OCI-LY7 (cell line): ENCODE data around the gene UBE2Q2. TPM values are rescaled to one million over a fixed set of nuclear protein-coding genes. Genes with fewer than 3 reads are reported as not detected.

ENCODE experiments used
- BruUV-seq: library from RNA; stranded (reverse); fragments of 400-500 nt; replicated peaks from 2 replicates; lab custom pipeline; 2021; lab: Mats Ljungman, UMichigan
- CTCF ChIA-PET: fragments of 300-600 bp; sonication (Branson Sonifier 250); formaldehyde crosslinking; loops from one replicate; lab custom pipeline; 2022; ENCODE audit warnings: antibody characterized with exemption; ENCODE audit not compliant: unreplicated experiment; lab: Charles Lee
- POLR2A ChIA-PET: fragments of 300-600 bp; sonication (Branson Sonifier 250); formaldehyde crosslinking; loops from one replicate; lab custom pipeline; 2022; ENCODE audit warnings: antibody characterized with exemption; lab: Charles Lee
- DNase-seq: peaks from one replicate; pipeline ENCODE4 v3.0.0-alpha.2; 2015; ENCODE audit warnings: low spot score
- H2AFZ ChIP-seq: fragments of 200-600 bp; sonication (generic), shearing (Covaris generic); 2 replicates; pipeline ENCODE4 v1.6.1; 2014; ENCODE audit warnings: mild to moderate bottlenecking, antibody characterized with exemption, low read length, moderate library complexity
- H3K27ac ChIP-seq: fragments of 200-600 bp; sonication (generic); 2 replicates; pipeline ENCODE4 v1.5.1; 2014; ENCODE audit warnings: mixed run types, low read depth, mild to moderate bottlenecking, moderate library complexity, low read length, inconsistent platforms; ENCODE audit not compliant: poor library complexity, severe bottlenecking
- H3K36me3 ChIP-seq: fragments of 200-600 bp; sonication (generic); 2 replicates; pipeline ENCODE4 v1.6.1; 2014; ENCODE audit warnings: mild to moderate bottlenecking, antibody characterized with exemption, low read length, moderate library complexity, mixed read lengths; ENCODE audit not compliant: insufficient read depth
- H3K4me1 ChIP-seq: fragments of 200-600 bp; sonication (generic); 2 replicates; pipeline ENCODE4 v1.5.1; 2014; ENCODE audit warnings: mild to moderate bottlenecking, low read length; ENCODE audit not compliant: insufficient read depth, poor library complexity, severe bottlenecking
- H3K4me2 ChIP-seq: fragments of 200-600 bp; sonication (generic); 2 replicates; pipeline ENCODE4 v1.6.1; 2014; ENCODE audit warnings: mild to moderate bottlenecking, low read length
- H3K4me3 ChIP-seq: fragments of 200-600 bp; sonication (generic); 2 replicates; pipeline ENCODE4 v1.5.1; 2014; ENCODE audit warnings: mild to moderate bottlenecking, low read depth, low read length; ENCODE audit not compliant: poor library complexity, severe bottlenecking
- H3K79me2 ChIP-seq: fragments of 200-600 bp; sonication (generic); 2 replicates; pipeline ENCODE4 v1.6.1; 2016; ENCODE audit warnings: low read depth, mild to moderate bottlenecking, low read length, moderate library complexity, mixed read lengths; ENCODE audit not compliant: insufficient read depth
- H3K9me2 ChIP-seq: fragments of 200-600 bp; sonication (generic); 2 replicates; pipeline ENCODE4 v1.6.1; 2016; ENCODE audit warnings: mild to moderate bottlenecking, low read length, mixed read lengths; ENCODE audit not compliant: insufficient read depth
- H3K9me3 ChIP-seq: fragments of 200-600 bp; sonication (generic); 2 replicates; pipeline ENCODE4 v1.6.1; 2014; ENCODE audit warnings: mild to moderate bottlenecking, mixed run types, low read length, mixed read lengths
- H4K20me1 ChIP-seq: fragments of 200-600 bp; sonication (generic); 2 replicates; pipeline ENCODE4 v1.6.1; 2014; ENCODE audit warnings: mild to moderate bottlenecking, antibody characterized with exemption, low read length, moderate library complexity, mixed read lengths; ENCODE audit not compliant: insufficient read depth
- EZH2phosphoT487 ChIP-seq: fragments of 200-600 bp; sonication (generic); IDR thresholded peaks from 2 replicates; pipeline ENCODE4 v1.6.1; 2018; ENCODE audit warnings: low read depth, borderline replicate concordance, mild to moderate bottlenecking, mixed run types, antibody characterized with exemption, low read length, moderate library complexity, mixed read lengths
- intact Hi-C: fragments of 100-400 bp; cut with micrococcal nuclease; formaldehyde crosslinking; loops from one replicate; pipeline ENCODE4 v1.10.0; 2022; ENCODE audit not compliant: unreplicated experiment
- total RNA-seq, 2 experiments: library from RNA; depleted of rRNA in 1 of 2; stranded (reverse); fragments of >200 nt in 1 of 2; shearing (Covaris generic) in 1 of 2; gene quantifications; 2 replicates each; pipeline ENCODE4 v1.2.3, GENCODE V29; 2014 to 2022
- TF ChIP-seq, protein P1 (sequence below): fragments of 200-600 bp; sonication (generic); conservative IDR thresholded peaks from 2 replicates; pipeline ENCODE4 v1.5.1; 2014; ENCODE audit warnings: mild to moderate bottlenecking, antibody characterized with exemption, low read length, moderate library complexity, mixed read lengths

The UBE2Q2 gene
- total RNA-seq, 2 experiments from 2014 or later = 12.0 TPM

DNA sequence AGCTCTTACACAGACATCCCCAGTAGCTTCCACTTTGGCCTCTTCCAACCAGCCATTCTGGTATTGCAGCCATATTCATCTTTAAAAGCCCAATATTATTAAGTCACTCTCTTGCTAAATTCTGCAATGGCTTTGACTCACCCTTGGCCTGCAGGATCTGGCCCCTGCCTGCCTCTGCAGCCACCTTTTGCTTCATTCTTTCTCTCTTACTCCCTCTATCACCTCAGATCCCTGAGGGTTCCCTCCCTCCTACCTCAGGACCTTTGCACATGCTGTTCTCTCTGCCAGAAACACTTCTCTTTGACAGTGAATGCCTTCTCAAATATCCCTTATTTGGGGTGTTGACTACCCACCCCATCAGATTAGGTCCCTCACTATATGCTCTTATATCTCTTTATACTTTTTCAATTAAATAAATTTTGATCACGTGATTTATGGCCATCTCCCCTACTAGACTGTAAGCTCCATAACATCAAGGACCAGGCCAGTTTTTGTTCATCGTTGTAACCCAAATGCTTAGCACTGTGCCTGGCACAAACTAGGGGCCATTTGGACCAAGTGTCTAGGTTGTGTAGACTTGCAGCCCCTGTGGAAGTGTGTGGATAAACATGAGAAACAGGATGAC, 32.3 kb upstream of the UBE2Q2 start:
- POLR2A ChIA-PET = no interaction called here
- intact Hi-C loops = loop anchor here (1.0 to 2.0 kb wide), 2 partner anchors 118 to 328 kb away; no protein-coding TSS in a partner anchor
- no peaks in the 10 kb centered on the region for H3K9me3 ChIP-seq

DNA sequence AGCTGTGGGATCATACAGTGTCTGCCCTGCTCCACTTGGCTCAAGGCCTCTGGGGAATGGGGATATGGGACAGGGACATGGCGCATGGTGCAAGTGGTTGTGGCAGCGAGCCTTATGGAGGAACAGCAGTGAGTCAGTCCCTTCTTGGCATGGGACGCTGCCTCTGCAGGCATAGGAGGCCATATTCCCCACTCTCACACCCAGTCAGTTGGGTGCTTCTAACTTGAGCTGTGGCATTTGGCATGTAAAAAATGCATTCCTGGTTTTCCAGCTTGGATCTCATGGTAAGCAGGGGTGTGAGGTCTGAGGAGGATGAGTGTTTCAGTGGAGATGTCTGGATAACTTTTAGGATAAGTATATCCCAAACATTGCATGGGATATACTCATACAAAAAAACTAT, 31.6 kb upstream of the UBE2Q2 start:
- H3K4me1 ChIP-seq = no peaks in the 10 kb centered on the region
- no peaks in the 10 kb centered on the region for H3K36me3 ChIP-seq
- DNase-seq = no peak
- H4K20me1 ChIP-seq = no peaks in the 10 kb centered on the region
- TF ChIP-seq EZH2phosphoT487 = no peak
- TF ChIP-seq, protein P1, sequence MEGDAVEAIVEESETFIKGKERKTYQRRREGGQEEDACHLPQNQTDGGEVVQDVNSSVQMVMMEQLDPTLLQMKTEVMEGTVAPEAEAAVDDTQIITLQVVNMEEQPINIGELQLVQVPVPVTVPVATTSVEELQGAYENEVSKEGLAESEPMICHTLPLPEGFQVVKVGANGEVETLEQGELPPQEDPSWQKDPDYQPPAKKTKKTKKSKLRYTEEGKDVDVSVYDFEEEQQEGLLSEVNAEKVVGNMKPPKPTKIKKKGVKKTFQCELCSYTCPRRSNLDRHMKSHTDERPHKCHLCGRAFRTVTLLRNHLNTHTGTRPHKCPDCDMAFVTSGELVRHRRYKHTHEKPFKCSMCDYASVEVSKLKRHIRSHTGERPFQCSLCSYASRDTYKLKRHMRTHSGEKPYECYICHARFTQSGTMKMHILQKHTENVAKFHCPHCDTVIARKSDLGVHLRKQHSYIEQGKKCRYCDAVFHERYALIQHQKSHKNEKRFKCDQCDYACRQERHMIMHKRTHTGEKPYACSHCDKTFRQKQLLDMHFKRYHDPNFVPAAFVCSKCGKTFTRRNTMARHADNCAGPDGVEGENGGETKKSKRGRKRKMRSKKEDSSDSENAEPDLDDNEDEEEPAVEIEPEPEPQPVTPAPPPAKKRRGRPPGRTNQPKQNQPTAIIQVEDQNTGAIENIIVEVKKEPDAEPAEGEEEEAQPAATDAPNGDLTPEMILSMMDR = no peak
- ChIA-PET POLR2A (no interaction called here), CTCF (no interaction called here)
- no peak overlapping the region for H3K27ac ChIP-seq
- H3K9me3 ChIP-seq = no peaks in the 10 kb centered on the region
- no TSS peak for BruUV-seq
- no peak overlapping the region for H3K4me3 ChIP-seq
- no peaks in the 10 kb centered on the region for H3K9me2 ChIP-seq
- no peak overlapping the region for H2AFZ ChIP-seq
- H3K4me2 ChIP-seq = no peak overlapping the region
- no peaks in the 10 kb centered on the region for H3K79me2 ChIP-seq
- intact Hi-C loops = loop anchor here (2.0 kb wide), 1 partner anchor 117 kb away; no protein-coding TSS in a partner anchor

More for the DNA sequence above, 32.3 kb upstream of the UBE2Q2 start:
- Histone ChIP-seq H4K20me1 (no peaks in the 10 kb centered on the region), H3K36me3 (no peaks in the 10 kb centered on the region), H3K9me2 (no peaks in the 10 kb centered on the region), H3K4me3 (no peak overlapping the region), H3K4me2 (no peak overlapping the region), H3K27ac (no peak overlapping the region), H2AFZ (no peak overlapping the region), H3K79me2 (no peaks in the 10 kb centered on the region), H3K4me1 (no peaks in the 10 kb centered on the region)
- TF ChIP-seq, protein P1 = no peak
- no peak for TF ChIP-seq EZH2phosphoT487
- CTCF ChIA-PET = no interaction called here
- no TSS peak for BruUV-seq
- DNase-seq = no peak

GRCh38 chr15:75814794-75815193, 28.5 kb upstream of the UBE2Q2 start:
- CTCF ChIA-PET = no interaction called here
- Histone ChIP-seq H2AFZ (no peak overlapping the region), H3K4me1 (no peaks in the 10 kb centered on the region), H4K20me1 (no peaks in the 10 kb centered on the region), H3K79me2 (no peaks in the 10 kb centered on the region), H3K27ac (no peak overlapping the region), H3K9me2 (no peaks in the 10 kb centered on the region), H3K36me3 (no peaks in the 10 kb centered on the region), H3K4me3 (no peak overlapping the region), H3K9me3 (no peaks in the 10 kb centered on the region), H3K4me2 (no peak overlapping the region)
- no TSS peak for BruUV-seq
- TF ChIP-seq EZH2phosphoT487 = no peak
- TF ChIP-seq, protein P1 = no peak
- intact Hi-C loops = no loop called here
- no peak for DNase-seq
- POLR2A ChIA-PET = no interaction called here
